HepG2 (cell line): ENCODE data around the gene RUSF1. TPM values are rescaled to one million over a fixed set of nuclear protein-coding genes. Genes with fewer than 3 reads are reported as not detected.
A peak's percentile ranks its signal among the peaks of the same experiment; 100 is the strongest.

ENCODE experiments used
- ATAC-seq: fragments of 200-7000 bp; cut with Tn5 transposase; 3 replicates; pipeline ENCODE4 v1.9.1; 2020; ENCODE audit warnings: mild to moderate bottlenecking, moderate library complexity
- BruUV-seq: library from RNA; stranded (reverse); fragments of 400-500 nt; replicated peaks from 2 replicates; lab custom pipeline; 2021; lab: Mats Ljungman, UMichigan
- CTCF ChIA-PET: fragments of 300-600 bp; formaldehyde crosslinking; extraction: SDS; loops from one replicate; lab custom pipeline; 2021; ENCODE audit warnings: low total read pairs, inconsistent platforms, low intra/inter-chr PET ratio; lab: Yijun Ruan, JAX
- POLR2A ChIA-PET: fragments of 350-600 bp; sonication (Branson Sonifier 250); formaldehyde crosslinking; loops from one replicate; lab custom pipeline; 2020; ENCODE audit warnings: antibody characterized with exemption, inconsistent platforms; lab: Yijun Ruan, JAX
- DNase-seq: peaks from one replicate; pipeline ENCODE4 v3.0.0-alpha.2; 2015; ENCODE audit warnings: low spot score
- FAIRE-seq: peaks from 3 replicates; lab custom pipeline; 2011; peaks lifted over from hg19 to GRCh38; lab: Jason Lieb, UNC
- H2AFZ ChIP-seq: one replicate; pipeline ENCODE4 v1.6.1; 2011; ENCODE audit warnings: low read length, inconsistent platforms
- H3K27ac ChIP-seq: fragments of 300-600 bp; 3 replicates; pipeline ENCODE4 v1.8.0; 2011; ENCODE audit warnings: mixed run types, mild to moderate bottlenecking, mixed read lengths, low read length, inconsistent platforms; ENCODE audit not compliant: insufficient read depth; ENCODE audit errors: extremely low read length
- H3K27me3 ChIP-seq, 2 experiments: fragments of 200-600 bp in 1 of 2; 2 replicates in 1 of 2; 3 replicates in 1 of 2; pipeline versions ENCODE4 v1.6.0 to v1.8.0; 2011; ENCODE audit warnings: low read length in 2 of 2, mild to moderate bottlenecking in 2 of 2, moderate library complexity in 2 of 2, inconsistent platforms in 1 of 2; ENCODE audit not compliant: insufficient read depth in 2 of 2, control insufficient read depth in 1 of 2
- H3K36me3 ChIP-seq, 2 experiments: fragments of 200-600 bp in 1 of 2; replicated peaks in 1 of 2; 2 replicates in 1 of 2; 3 replicates in 1 of 2; pipeline versions ENCODE4 v1.5.1 to v1.8.0; 2011; ENCODE audit warnings: low read length in 2 of 2, inconsistent platforms in 1 of 2; ENCODE audit not compliant: insufficient read depth in 2 of 2, control insufficient read depth in 1 of 2
- H3K4me1 ChIP-seq: 2 replicates; pipeline ENCODE4 v1.5.1; 2012; ENCODE audit warnings: low read length, inconsistent platforms; ENCODE audit not compliant: insufficient read depth
- H3K4me2 ChIP-seq: 2 replicates; pipeline ENCODE4 v1.6.0; 2011; ENCODE audit warnings: low read depth, low read length, inconsistent platforms
- H3K4me3 ChIP-seq, 3 experiments: fragments of 200-600 bp in 1 of 3; sonication (generic), shearing (Covaris generic) in 1 of 3; replicated peaks in 1 of 3; 2 replicates each; pipeline ENCODE4 v1.5.1; 2011 to 2016; ENCODE audit warnings: low read length in 3 of 3, inconsistent platforms in 2 of 3, low read depth in 2 of 3, mild to moderate bottlenecking in 2 of 3, control low read depth in 1 of 3, mixed read lengths in 1 of 3; ENCODE audit not compliant: insufficient read depth in 1 of 3
- H3K79me2 ChIP-seq: one replicate; pipeline ENCODE4 v1.6.1; 2011; ENCODE audit warnings: low read length, inconsistent platforms; ENCODE audit not compliant: insufficient read depth
- H3K9ac ChIP-seq: 2 replicates; pipeline ENCODE4 v1.6.0; 2011; ENCODE audit warnings: mild to moderate bottlenecking, low read depth, low read length, inconsistent platforms; ENCODE audit not compliant: insufficient read depth
- H3K9me3 ChIP-seq: 2 replicates; pipeline ENCODE4 v1.5.1; 2012; ENCODE audit warnings: mild to moderate bottlenecking, low read length
- H4K20me1 ChIP-seq: 2 replicates; pipeline ENCODE4 v1.6.0; 2011; ENCODE audit warnings: inconsistent platforms, mild to moderate bottlenecking, low read length, moderate library complexity; ENCODE audit not compliant: insufficient read depth
- AFF4 ChIP-seq: sonication (generic); formaldehyde crosslinking; IDR thresholded peaks from 2 replicates; pipeline ENCODE4 v1.4.0; 2020; ENCODE audit warnings: missing genetic modification reagents
- BRF2 ChIP-seq: sonication (generic); formaldehyde crosslinking; IDR thresholded peaks from 2 replicates; pipeline ENCODE4 v1.8.1; 2022; ENCODE audit warnings: mild to moderate bottlenecking, missing genetic modification reagents
- GATAD2A ChIP-seq: IDR thresholded peaks from 2 replicates; pipeline ENCODE4 v1.6.1; 2016
- KDM5A ChIP-seq: fragments of 200-600 bp; sonication (generic); IDR thresholded peaks from 2 replicates; pipeline ENCODE4 v1.7.0; 2018; ENCODE audit warnings: antibody characterized with exemption, mild to moderate bottlenecking, low read length, borderline replicate concordance
- MYNN ChIP-seq: sonication (generic); formaldehyde crosslinking; IDR thresholded peaks from 2 replicates; pipeline ENCODE4 v1.4.0; 2020; ENCODE audit warnings: mild to moderate bottlenecking, low read depth, missing genetic modification reagents
- NBN ChIP-seq: fragments of 450-650 bp; conservative IDR thresholded peaks from 2 replicates; pipeline ENCODE4 v1.6.1; 2017
- SMAD1 ChIP-seq: sonication (generic); formaldehyde crosslinking; IDR thresholded peaks from 2 replicates; pipeline ENCODE4 v1.4.0; 2020; ENCODE audit warnings: missing genetic modification reagents, low read depth, mild to moderate bottlenecking, borderline replicate concordance
- TBX2 ChIP-seq: sonication (generic); formaldehyde crosslinking; IDR thresholded peaks from 2 replicates; pipeline ENCODE4 v1.5.0; 2020; ENCODE audit warnings: missing genetic modification reagents, mild to moderate bottlenecking, borderline replicate concordance
- TEAD3 ChIP-seq: optimal IDR thresholded peaks from 2 replicates; pipeline ENCODE3; 2016; ENCODE audit warnings: borderline replicate concordance
- THAP7 ChIP-seq: sonication (generic); formaldehyde crosslinking; IDR thresholded peaks from 2 replicates; pipeline ENCODE4 v1.8.1; 2023; ENCODE audit warnings: mild to moderate bottlenecking, missing genetic modification reagents
- WIZ ChIP-seq: sonication (generic); formaldehyde crosslinking; IDR thresholded peaks from 2 replicates; pipeline ENCODE4 v1.5.1; 2020; ENCODE audit warnings: mild to moderate bottlenecking, missing genetic modification reagents
- ZBTB21 ChIP-seq: sonication (generic); formaldehyde crosslinking; IDR thresholded peaks from 2 replicates; pipeline ENCODE4 v1.4.0; 2020; ENCODE audit warnings: missing genetic modification reagents
- ZNF510 ChIP-seq: sonication (generic); formaldehyde crosslinking; IDR thresholded peaks from 2 replicates; pipeline ENCODE4 v1.4.0; 2020; ENCODE audit warnings: low read depth, mild to moderate bottlenecking, missing genetic modification reagents
- ZNF605 ChIP-seq: sonication (generic); formaldehyde crosslinking; IDR thresholded peaks from 2 replicates; pipeline ENCODE4 v1.8.0; 2022; ENCODE audit warnings: mild to moderate bottlenecking, missing genetic modification reagents
- ZNF670 ChIP-seq: sonication (generic); formaldehyde crosslinking; IDR thresholded peaks from 2 replicates; pipeline ENCODE4 v1.8.0; 2022; ENCODE audit warnings: mild to moderate bottlenecking, missing genetic modification reagents, borderline replicate concordance
- WGBS: methylation state at CpG from one replicate; pipeline ENCODE4 v1.1.6; 2017; ENCODE audit warnings: low lambda C conversion rate; 5-methylcytosine and 5-hydroxymethylcytosine counted together
- in situ Hi-C: cut with HindIII; loops from 2 replicates; pipeline ENCODE4 v1.10.0; 2017; ENCODE audit warnings: low pct_unique_long_range_greater_than_20kb; ENCODE audit not compliant: extremely low pct_ligation_motif_present
- intact Hi-C: fragments of 100-400 bp; cut with micrococcal nuclease; formaldehyde crosslinking; loops from one replicate; pipeline ENCODE4 v1.10.0; 2022; ENCODE audit not compliant: unreplicated experiment
- polyA plus RNA-seq, 8 experiments: library from polyadenylated mRNA; depleted of rRNA in 3 of 8; stranded (reverse) in 7 of 8; unstranded in 1 of 8; fragments of >200 nt; fragmentation: Illumina TruSeq in 4 of 8; extraction: Trizol in 4 of 8; gene quantifications; 2 replicates each; pipeline versions ENCODE4 v1.2.1 to v1.2.3, GENCODE V29; 2011 to 2016; ENCODE audit warnings: low read depth in 4 of 8, missing spikeins in 1 of 8, mixed read lengths in 1 of 8; ENCODE audit not compliant: insufficient read depth in 1 of 8
- total RNA-seq, 5 experiments: library from RNA; depleted of rRNA; stranded (reverse); fragments of >200 nt; fragmentation: Illumina TruSeq; extraction: Trizol; gene quantifications; 2 replicates each; pipeline ENCODE4 v1.2.3, GENCODE V29; 2016; ENCODE audit warnings: low read depth in 1 of 5
- TF ChIP-seq, protein P1 (sequence below): IDR thresholded peaks from 2 replicates; pipeline ENCODE4 v1.6.1; 2016; ENCODE audit warnings: missing compliant biosample characterization, missing genetic modification reagents, borderline replicate concordance

The RUSF1 gene
- total and polyA plus RNA-seq, 2 of the 13 experiments (the other 11 are each of a cell fraction or from before 2014, with no cell fraction given) = 40.8 to 50.2 TPM

DNA sequence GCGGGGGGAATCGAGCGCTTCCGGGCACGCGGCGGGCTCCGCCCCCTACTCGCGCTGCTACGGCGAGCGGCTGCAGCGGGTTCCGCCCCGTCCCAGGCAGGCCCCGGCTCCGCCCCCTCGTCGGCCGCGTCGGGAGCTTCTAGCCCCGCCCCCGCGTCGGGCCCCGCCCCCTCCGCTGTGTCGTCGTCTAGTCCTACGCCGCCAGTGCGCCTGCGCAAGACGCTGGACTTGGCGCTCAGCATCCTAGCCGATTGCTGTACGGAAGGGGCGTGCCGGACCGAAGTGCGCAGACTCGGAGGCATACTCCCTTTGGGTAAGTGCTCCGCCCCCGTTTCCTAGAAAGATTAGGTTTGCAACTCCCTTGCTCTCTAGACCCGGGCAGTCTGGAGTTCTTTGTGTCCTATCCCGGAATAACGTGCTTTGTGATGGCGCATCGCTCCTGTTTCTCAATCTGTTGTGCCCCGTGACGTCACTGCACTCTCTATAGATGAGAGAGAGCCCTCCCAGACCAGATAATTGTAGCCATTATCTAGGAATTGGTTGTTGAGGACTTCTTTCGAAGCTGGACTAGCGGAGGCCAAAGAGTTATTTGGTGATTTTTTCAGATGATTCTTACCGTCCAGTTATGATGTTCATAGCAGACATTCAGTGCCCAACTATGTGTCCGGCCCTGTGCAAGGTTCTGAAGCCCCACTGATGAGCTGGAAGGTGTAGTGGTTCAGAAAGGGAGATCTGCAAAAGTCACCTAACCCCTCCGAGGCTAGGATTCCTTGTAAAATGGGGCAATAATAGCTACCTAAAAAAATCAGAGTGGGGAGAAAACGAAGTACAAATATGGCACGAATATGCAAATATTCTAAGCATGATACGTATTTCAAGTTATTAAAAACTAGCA, 48.3 kb downstream of the RUSF1 start:
- in situ Hi-C loops = loop anchor here (5.0 to 10.0 kb wide), 3 partner anchors 242 to 468 kb away; partner anchors contain the start of gene ZNF267
- peaks cover 42% of the 10 kb centered on the region for H4K20me1 ChIP-seq
- 11% methylated on average over 46 of the region's 61 CpGs for WGBS
- no TSS peak for BruUV-seq
- H3K4me3 ChIP-seq = peak overlapping the region; percentile 71 to 98 (median 83)
- ChIA-PET CTCF (no interaction called here), POLR2A (interaction anchor here (0.9 to 8.3 kb wide), 25 partner anchors 8 to 461 kb away, joined by 3 to 110 read pairs (median 8); partner anchors contain the start of genes FUS, KAT8, PYCARD and RUSF1)
- FAIRE-seq (peak; percentile 98), ATAC-seq (peak; percentile 69), DNase-seq (peak; percentile 99)
- intact Hi-C loops = loop anchor here (1.0 to 5.0 kb wide), 4 partner anchors 17 to 412 kb away; partner anchors contain the start of genes RUSF1 and ZNF267
- peak overlapping the region; percentile 99 for H3K4me2 ChIP-seq
- H3K9me3 ChIP-seq = no peaks in the 10 kb centered on the region
- H2AFZ ChIP-seq = no peak overlapping the region
- peak overlapping the region; percentile 95 for H3K27ac ChIP-seq
- H3K4me1 ChIP-seq = peaks cover 41% of the 10 kb centered on the region
- peak overlapping the region; percentile 97 for H3K9ac ChIP-seq
- H3K27me3 ChIP-seq = no peaks in the 10 kb centered on the region; a peak in 1 of 5 replicates
- peaks cover 26 to 37% of the 10 kb centered on the region in 2 experiments for H3K36me3 ChIP-seq
- peaks cover 38% of the 10 kb centered on the region for H3K79me2 ChIP-seq
- TF ChIP-seq MYNN (CRISPR knock-in tag) (no peak), NBN (no peak), GATAD2A (CRISPR knock-in tag) (no peak), ZNF510 (no peak), WIZ (CRISPR knock-in tag) (no peak), ZBTB21 (CRISPR knock-in tag) (peak; percentile 86), ZNF670 (0 out of 2 replicates have a peak, but pooled peaks have one; percentile 74), TBX2 (CRISPR knock-in tag) (no peak), SMAD1 (CRISPR knock-in tag) (no peak), ZNF605 (CRISPR knock-in tag) (no peak; the same call in 1 of the 2 replicates), THAP7 (CRISPR knock-in tag) (no peak), AFF4 (CRISPR knock-in tag) (no peak), KDM5A (peak; percentile 51; the same call in 1 of the 2 replicates), BRF2 (CRISPR knock-in tag) (no peak), TEAD3 (CRISPR knock-in tag) (no peak)
- TF ChIP-seq, protein P1, sequence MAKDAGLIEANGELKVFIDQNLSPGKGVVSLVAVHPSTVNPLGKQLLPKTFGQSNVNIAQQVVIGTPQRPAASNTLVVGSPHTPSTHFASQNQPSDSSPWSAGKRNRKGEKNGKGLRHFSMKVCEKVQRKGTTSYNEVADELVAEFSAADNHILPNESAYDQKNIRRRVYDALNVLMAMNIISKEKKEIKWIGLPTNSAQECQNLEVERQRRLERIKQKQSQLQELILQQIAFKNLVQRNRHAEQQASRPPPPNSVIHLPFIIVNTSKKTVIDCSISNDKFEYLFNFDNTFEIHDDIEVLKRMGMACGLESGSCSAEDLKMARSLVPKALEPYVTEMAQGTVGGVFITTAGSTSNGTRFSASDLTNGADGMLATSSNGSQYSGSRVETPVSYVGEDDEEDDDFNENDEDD (CRISPR knock-in tag) = no peak
